ENCODE measurements around the gene EFCAB8. TPM values are rescaled to one million over a fixed set of nuclear protein-coding genes. Genes with fewer than 3 reads are reported as not detected.

EFCAB8 gene
- total RNA-seq, 2 donors from 2014 or later, result 0.26 TPM; not detected in 1

GRCh38 chr20:32979201-32979998 lies 120.7 kb downstream of the EFCAB8 start:
- 57 to 67% methylated on average over 3 to 9 of the region's 9 CpGs for WGBS, 2 donors
- Histone ChIP-seq H3K4me3 (no peak overlapping the region), H3K9me3 (no peaks in the 10 kb centered on the region), H3K36me3 (replicated peaks in 1 of 2; ENCODE audit: insufficient read depth in 1 of 2, low read depth in 2 of 2) (no peaks in the 10 kb centered on the region), H3K27ac (no peak overlapping the region), H3K27me3 (no peaks in the 10 kb centered on the region), H3K4me1 (no peaks in the 10 kb centered on the region)
- no peak for TF ChIP-seq POLR2A (IDR thresholded peaks at IDR 0.05)
- no peak for TF ChIP-seq CTCF (IDR thresholded peaks at IDR 0.05)
- intact Hi-C loops (cut with DNase I), result no loop called here
- DNase-seq (no peak), ATAC-seq (no peak)

GRCh38 chr20:32980131-32980941 lies 121.6 kb downstream of the EFCAB8 start:
- DNase-seq (no peak), ATAC-seq (no peak)
- no peak overlapping the region for H3K4me3 ChIP-seq
- TF ChIP-seq POLR2A (IDR thresholded peaks at IDR 0.05) (no peak), CTCF (IDR thresholded peaks at IDR 0.05) (no peak)
- no peaks in the 10 kb centered on the region for H3K36me3 ChIP-seq (replicated peaks in 1 of 2; ENCODE audit: insufficient read depth in 1 of 2, low read depth in 2 of 2)
- H3K27me3 ChIP-seq, result no peaks in the 10 kb centered on the region
- intact Hi-C loops (cut with DNase I), result no loop called here
- H3K4me1 ChIP-seq, result no peaks in the 10 kb centered on the region
- H3K9me3 ChIP-seq, result no peaks in the 10 kb centered on the region
- WGBS, 2 donors, result 69 to 72% methylated on average over 6 to 19 of the region's 19 CpGs
- H3K27ac ChIP-seq, result no peak overlapping the region

GRCh38 chr20:32980990-32981389 lies 122.3 kb downstream of the EFCAB8 start:
- Histone ChIP-seq H3K4me3 (no peak overlapping the region), H3K27ac (no peak overlapping the region), H3K36me3 (replicated peaks in 1 of 2; ENCODE audit: insufficient read depth in 1 of 2, low read depth in 2 of 2) (no peaks in the 10 kb centered on the region), H3K27me3 (no peaks in the 10 kb centered on the region), H3K4me1 (no peaks in the 10 kb centered on the region), H3K9me3 (no peaks in the 10 kb centered on the region)
- DNase-seq, result no peak
- intact Hi-C loops (cut with DNase I), result no loop called here
- WGBS, 2 donors, result 75% methylated on average over 6 of the region's 6 CpGs
- TF ChIP-seq CTCF (IDR thresholded peaks at IDR 0.05), result no peak
- TF ChIP-seq POLR2A (IDR thresholded peaks at IDR 0.05), result no peak
- ATAC-seq, result no peak

GRCh38 chr20:32982617-32983458 lies 124.1 kb downstream of the EFCAB8 start:
- H3K27me3 ChIP-seq, result no peaks in the 10 kb centered on the region

More at GRCh38 chr20:32982617-32983458, 124.1 kb downstream of the EFCAB8 start:
- TF ChIP-seq CTCF (IDR thresholded peaks at IDR 0.05) (no peak), POLR2A (IDR thresholded peaks at IDR 0.05) (no peak)
- intact Hi-C loops (cut with DNase I), result no loop called here
- peak; percentile 38 for ATAC-seq
- peak; percentile 25 to 53 (median 40) for DNase-seq
- Histone ChIP-seq H3K27ac (no peak overlapping the region), H3K9me3 (no peaks in the 10 kb centered on the region), H3K36me3 (replicated peaks in 1 of 2; ENCODE audit: insufficient read depth in 1 of 2, low read depth in 2 of 2) (no peaks in the 10 kb centered on the region), H3K4me3 (no peak overlapping the region), H3K4me1 (no peaks in the 10 kb centered on the region)
- WGBS, 2 donors, result 46 to 57% methylated on average over 6 to 10 of the region's 10 CpGs

All from body of pancreas (tissue), 4 donors.